Measurements from ENCODE around the gene PNPLA1. TPM values are rescaled to one million over a fixed set of nuclear protein-coding genes. Genes with fewer than 3 reads are reported as not detected.

PNPLA1 gene
- total RNA-seq, 1 donor from 2014 or later = 0.35 TPM

DNA sequence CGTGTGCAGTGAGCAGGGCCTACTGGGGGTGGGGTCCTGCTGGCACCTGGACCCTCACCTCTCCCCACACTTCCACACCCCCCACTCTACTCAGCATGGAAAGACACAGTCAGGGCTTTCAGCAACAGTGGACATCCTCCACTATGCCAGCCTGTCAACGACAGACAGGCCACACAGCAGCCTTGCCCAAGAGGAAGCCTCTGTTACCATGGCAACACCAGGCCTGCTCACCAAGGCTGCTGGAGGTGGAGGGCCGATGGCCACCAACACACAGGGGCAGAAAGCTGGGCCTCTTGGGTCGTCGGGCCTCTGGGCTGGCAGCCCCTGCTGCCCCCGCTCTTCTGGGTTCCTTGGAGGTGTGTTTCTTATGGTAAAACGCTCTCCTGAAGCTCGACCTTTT is 53.2 kb downstream of the PNPLA1 start:
- Histone ChIP-seq H3K27me3 (no peaks in the 10 kb centered on the region), H3K9me3 (no peaks in the 10 kb centered on the region), H3K27ac (no peak overlapping the region), H3K4me3 (no peak overlapping the region), H3K4me1 (no peaks in the 10 kb centered on the region), H3K36me3 (no peaks in the 10 kb centered on the region)
- no peak for DNase-seq
- intact Hi-C loops (cut with DNase I) = no loop called here
- TF ChIP-seq, protein P1, sequence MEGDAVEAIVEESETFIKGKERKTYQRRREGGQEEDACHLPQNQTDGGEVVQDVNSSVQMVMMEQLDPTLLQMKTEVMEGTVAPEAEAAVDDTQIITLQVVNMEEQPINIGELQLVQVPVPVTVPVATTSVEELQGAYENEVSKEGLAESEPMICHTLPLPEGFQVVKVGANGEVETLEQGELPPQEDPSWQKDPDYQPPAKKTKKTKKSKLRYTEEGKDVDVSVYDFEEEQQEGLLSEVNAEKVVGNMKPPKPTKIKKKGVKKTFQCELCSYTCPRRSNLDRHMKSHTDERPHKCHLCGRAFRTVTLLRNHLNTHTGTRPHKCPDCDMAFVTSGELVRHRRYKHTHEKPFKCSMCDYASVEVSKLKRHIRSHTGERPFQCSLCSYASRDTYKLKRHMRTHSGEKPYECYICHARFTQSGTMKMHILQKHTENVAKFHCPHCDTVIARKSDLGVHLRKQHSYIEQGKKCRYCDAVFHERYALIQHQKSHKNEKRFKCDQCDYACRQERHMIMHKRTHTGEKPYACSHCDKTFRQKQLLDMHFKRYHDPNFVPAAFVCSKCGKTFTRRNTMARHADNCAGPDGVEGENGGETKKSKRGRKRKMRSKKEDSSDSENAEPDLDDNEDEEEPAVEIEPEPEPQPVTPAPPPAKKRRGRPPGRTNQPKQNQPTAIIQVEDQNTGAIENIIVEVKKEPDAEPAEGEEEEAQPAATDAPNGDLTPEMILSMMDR (IDR thresholded peaks at IDR 0.05) = no peak
- ATAC-seq = no peak

DNA sequence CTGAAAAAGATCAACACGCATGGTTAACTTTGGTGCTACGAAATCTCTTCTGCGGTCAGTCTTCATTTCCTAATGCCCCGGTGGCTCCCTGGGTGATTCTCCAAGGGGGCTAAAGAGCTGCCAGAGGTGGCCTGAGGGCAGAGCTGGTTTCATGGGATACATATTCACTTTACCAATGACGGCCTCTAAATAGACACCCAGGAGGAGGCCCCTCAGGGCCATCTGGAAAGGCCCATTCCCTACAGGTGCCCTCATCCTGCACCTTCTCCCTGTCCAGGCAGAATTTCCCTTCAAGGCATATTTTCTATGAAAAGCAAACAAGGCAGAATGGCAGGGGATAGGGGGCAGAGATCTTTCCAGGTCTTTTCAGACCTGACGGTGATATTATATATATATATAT is 54.3 kb downstream of the PNPLA1 start:
- Histone ChIP-seq H3K36me3 (no peaks in the 10 kb centered on the region), H3K4me3 (no peak overlapping the region), H3K4me1 (no peaks in the 10 kb centered on the region), H3K27ac (no peak overlapping the region), H3K27me3 (no peaks in the 10 kb centered on the region), H3K9me3 (no peaks in the 10 kb centered on the region)
- no peak for ATAC-seq
- TF ChIP-seq, protein P1 (IDR thresholded peaks at IDR 0.05) = no peak
- DNase-seq = no peak
- intact Hi-C loops (cut with DNase I) = no loop called here

DNA sequence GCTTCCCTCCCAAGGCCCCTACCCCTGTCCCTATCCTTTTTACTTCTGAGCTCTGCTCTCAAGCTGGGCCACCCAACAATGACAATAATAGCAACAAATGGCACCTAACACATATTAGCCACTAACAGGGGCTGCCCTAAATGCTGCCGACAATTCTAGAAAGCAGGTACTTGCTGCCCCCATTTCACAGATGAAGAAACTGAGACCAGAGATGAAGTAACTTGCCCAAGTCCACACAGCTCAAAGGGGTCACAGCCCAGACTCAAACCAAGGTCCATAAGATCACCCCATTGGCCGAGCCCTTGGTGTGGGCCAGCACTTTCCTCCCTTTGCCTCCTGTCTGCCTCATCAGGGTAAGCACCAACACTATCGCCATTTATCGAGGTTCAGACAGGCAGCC is 54.9 kb downstream of the PNPLA1 start:
- H3K27ac ChIP-seq = no peak overlapping the region
- TF ChIP-seq, protein P1 (IDR thresholded peaks at IDR 0.05) = no peak
- no peak for ATAC-seq
- H3K4me3 ChIP-seq = no peak overlapping the region
- no peaks in the 10 kb centered on the region for H3K36me3 ChIP-seq
- no peaks in the 10 kb centered on the region for H3K4me1 ChIP-seq
- H3K9me3 ChIP-seq = no peaks in the 10 kb centered on the region
- intact Hi-C loops (cut with DNase I) = no loop called here
- H3K27me3 ChIP-seq = peaks cover 4% of the 10 kb centered on the region
- no peak for DNase-seq

DNA sequence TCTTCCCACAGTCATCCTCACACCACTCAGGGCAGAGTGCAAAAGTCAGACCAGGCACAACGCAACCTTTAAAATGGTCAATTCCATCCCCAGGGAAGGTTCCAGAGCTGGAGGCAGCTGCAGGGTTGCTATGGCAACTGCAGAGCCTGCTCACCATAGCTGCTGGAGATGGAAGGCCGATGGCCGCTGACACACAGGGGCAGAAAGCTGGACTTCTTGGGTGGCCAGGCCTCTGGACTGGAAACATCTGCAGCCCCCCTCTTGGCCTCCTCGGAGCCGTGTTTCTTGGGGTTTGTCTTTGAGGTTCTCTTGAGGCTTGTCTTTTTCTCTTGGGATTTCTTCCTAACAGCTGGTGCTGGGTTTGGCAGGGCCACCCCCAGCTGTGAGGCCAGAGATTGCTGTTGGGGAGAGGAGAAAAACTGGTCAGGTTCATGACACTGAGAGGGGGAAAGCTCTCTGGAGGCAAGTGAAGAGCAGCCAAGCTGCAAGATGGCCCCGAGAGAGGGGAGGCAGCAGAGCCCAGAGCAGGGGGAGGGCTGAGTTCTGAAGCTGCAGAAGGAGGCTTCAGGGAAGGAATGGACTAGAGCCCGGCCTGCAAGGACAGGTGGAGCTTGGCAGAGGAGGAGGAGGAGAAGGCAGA is 56.6 kb downstream of the PNPLA1 start:
- Histone ChIP-seq H3K36me3 (no peaks in the 10 kb centered on the region), H3K27ac (no peak overlapping the region), H3K9me3 (no peaks in the 10 kb centered on the region), H3K4me1 (no peaks in the 10 kb centered on the region), H3K4me3 (no peak overlapping the region), H3K27me3 (peaks cover 9% of the 10 kb centered on the region)
- intact Hi-C loops (cut with DNase I) = no loop called here
- TF ChIP-seq, protein P1 (IDR thresholded peaks at IDR 0.05) = no peak
- DNase-seq (no peak), ATAC-seq (peak; percentile 36)

DNA sequence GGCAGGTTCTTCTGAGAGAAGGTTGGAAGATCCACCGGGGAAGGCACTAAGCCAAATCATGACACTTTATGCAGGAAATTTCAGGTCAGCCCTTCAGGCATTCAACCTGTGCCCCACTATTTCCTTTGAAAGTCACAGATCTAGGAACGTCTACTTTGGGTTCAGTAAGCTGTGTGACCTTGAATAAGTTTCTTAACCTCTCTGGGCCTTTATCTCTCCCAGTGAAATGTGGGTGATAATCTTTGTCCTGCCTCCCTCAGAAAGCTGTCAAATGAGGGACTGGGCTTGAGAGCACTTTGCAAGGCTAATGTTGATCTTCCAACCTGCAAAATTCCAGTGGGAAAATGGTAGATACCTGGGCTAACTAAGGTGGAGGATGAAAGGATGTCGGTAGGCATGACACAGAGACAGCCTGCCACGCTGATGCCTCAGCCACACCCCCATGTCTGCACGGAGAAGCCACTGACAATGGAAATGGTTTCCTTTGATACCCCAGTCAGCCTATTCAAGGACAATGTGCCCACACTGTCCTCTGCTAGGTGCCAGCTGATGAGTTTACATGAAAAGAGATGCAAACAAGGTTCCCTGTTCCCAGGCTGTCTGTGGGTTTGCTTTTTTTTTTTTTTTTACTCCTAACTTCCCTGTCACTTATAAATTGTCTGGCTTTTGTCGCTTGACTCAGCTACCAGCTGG is 57.5 kb downstream of the PNPLA1 start:
- TF ChIP-seq, protein P1 (IDR thresholded peaks at IDR 0.05) = no peak
- ATAC-seq = no peak
- H3K27ac ChIP-seq = no peak overlapping the region

More for the DNA sequence above, 57.5 kb downstream of the PNPLA1 start:
- Histone ChIP-seq H3K9me3 (no peaks in the 10 kb centered on the region), H3K36me3 (no peaks in the 10 kb centered on the region), H3K27me3 (peaks cover 9% of the 10 kb centered on the region), H3K4me1 (no peaks in the 10 kb centered on the region), H3K4me3 (no peak overlapping the region)
- DNase-seq = no peak
- intact Hi-C loops (cut with DNase I) = no loop called here
